ENCODE data around the gene MOV10. TPM values are rescaled to one million over a fixed set of nuclear protein-coding genes. Genes with fewer than 3 reads are reported as not detected.
A peak's percentile ranks its signal among the peaks of the same experiment; 100 is the strongest.

The MOV10 gene
- total and polyA plus RNA-seq, 2 of the 13 experiments (the other 11 are each of a cell fraction or from before 2014, with no cell fraction given): 56.4 to 58.2 TPM

- H3K4me2 ChIP-seq (ENCODE audit: low read depth, low read length): no peak overlapping the region
- FAIRE-seq: no peak
- ChIA-PET CTCF (ENCODE audit: low intra/inter-chr PET ratio, low total read pairs) (no interaction called here), POLR2A (interaction anchor here (1.8 kb wide), 1 partner anchor 9 kb away, joined by 7 read pairs; the partner anchor contains the start of gene MOV10)
- H3K79me2 ChIP-seq (ENCODE audit: insufficient read depth, low read length): no peaks in the 10 kb centered on the region
- H3K4me3 ChIP-seq (replicated peaks in 1 of 3; ENCODE audit: insufficient read depth in 1 of 3, low read depth in 2 of 3, low read length in 3 of 3): no peak overlapping the region
- H3K9me3 ChIP-seq (ENCODE audit: low read length): no peaks in the 10 kb centered on the region
- no peaks in the 10 kb centered on the region for H3K4me1 ChIP-seq (ENCODE audit: insufficient read depth, low read length)
- BruUV-seq (replicated peaks): no TSS peak
- intact Hi-C loops (cut with micrococcal nuclease; ENCODE audit: unreplicated experiment) (no loop called here), in situ Hi-C loops (cut with HindIII; ENCODE audit: extremely low pct_ligation_motif_present, low pct_unique_long_range_greater_than_20kb) (no loop called here)
- no peak overlapping the region for H2AFZ ChIP-seq (ENCODE audit: low read length)
- peaks cover 10 to 83% of the 10 kb centered on the region in 2 experiments for H3K36me3 ChIP-seq (replicated peaks in 1 of 2; ENCODE audit: control insufficient read depth in 1 of 2, insufficient read depth in 2 of 2, low read length in 2 of 2)
- H3K9ac ChIP-seq (ENCODE audit: insufficient read depth, low read depth, low read length): no peak overlapping the region
- TF ChIP-seq UBTF (CRISPR knock-in tag; IDR thresholded peaks at IDR 0.05) (no peak), ZNF121 (CRISPR knock-in tag; IDR thresholded peaks at IDR 0.05) (peak; percentile 41; the same call in 1 of the 2 replicates), HHEX (CRISPR knock-in tag; IDR thresholded peaks at IDR 0.05) (no peak), ZNF451 (CRISPR knock-in tag; IDR thresholded peaks at IDR 0.05) (no peak), EP300 (IDR thresholded peaks at IDR 0.05; ENCODE audit: low read depth in 2 of 2, low read length in 2 of 2) (no peak), EP300 (CRISPR knock-in tag; IDR thresholded peaks at IDR 0.05; ENCODE audit: borderline replicate concordance) (no peak), XRCC5 (optimal IDR thresholded peaks at IDR 0.05; ENCODE audit: low read length) (no peak)
- no peaks in the 10 kb centered on the region for H4K20me1 ChIP-seq (ENCODE audit: insufficient read depth, low read length)
- DNase-seq (ENCODE audit: low spot score): no peak
- no peak overlapping the region for H3K27ac ChIP-seq (ENCODE audit: extremely low read length, insufficient read depth, low read length)
- H3K27me3 ChIP-seq (ENCODE audit: control insufficient read depth in 1 of 2, insufficient read depth in 2 of 2, low read length in 2 of 2): no peaks in the 10 kb centered on the region; a peak in 1 of 5 replicates
- no peak for ATAC-seq
- 98% methylated on average over 3 of the region's 3 CpGs for WGBS (ENCODE audit: low lambda C conversion rate)
These were observed 8.6 kb upstream of the MOV10 start for GRCh38 chr1:112665857-112666256.

GRCh38 chr1:112666946-112667345 is 7.5 kb upstream of the MOV10 start:
- Histone ChIP-seq H3K4me2 (ENCODE audit: low read depth, low read length) (no peak overlapping the region), H4K20me1 (ENCODE audit: insufficient read depth, low read length) (no peaks in the 10 kb centered on the region), H3K4me3 (replicated peaks in 1 of 3; ENCODE audit: insufficient read depth in 1 of 3, low read depth in 2 of 3, low read length in 3 of 3) (no peak overlapping the region), H3K27ac (ENCODE audit: extremely low read length, insufficient read depth, low read length) (no peak overlapping the region), H3K4me1 (ENCODE audit: insufficient read depth, low read length) (no peaks in the 10 kb centered on the region), H2AFZ (ENCODE audit: low read length) (no peak overlapping the region), H3K36me3 (replicated peaks in 1 of 2; ENCODE audit: control insufficient read depth in 1 of 2, insufficient read depth in 2 of 2, low read length in 2 of 2) (peaks cover 5 to 73% of the 10 kb centered on the region in 2 experiments), H3K9ac (ENCODE audit: insufficient read depth, low read depth, low read length) (no peak overlapping the region), H3K9me3 (ENCODE audit: low read length) (no peaks in the 10 kb centered on the region), H3K79me2 (ENCODE audit: insufficient read depth, low read length) (no peaks in the 10 kb centered on the region), H3K27me3 (ENCODE audit: control insufficient read depth in 1 of 2, insufficient read depth in 2 of 2, low read length in 2 of 2) (no peaks in the 10 kb centered on the region)
- no TSS peak for BruUV-seq (replicated peaks)
- ChIA-PET POLR2A (no interaction called here), CTCF (ENCODE audit: low intra/inter-chr PET ratio, low total read pairs) (no interaction called here)
- FAIRE-seq (no peak), ATAC-seq (no peak), DNase-seq (ENCODE audit: low spot score) (no peak)
- in situ Hi-C loops (cut with HindIII; ENCODE audit: extremely low pct_ligation_motif_present, low pct_unique_long_range_greater_than_20kb): no loop called here
- intact Hi-C loops (cut with micrococcal nuclease; ENCODE audit: unreplicated experiment): no loop called here
- WGBS (ENCODE audit: low lambda C conversion rate): 96% methylated on average over 2 of the region's 2 CpGs
- TF ChIP-seq ZNF335 (CRISPR knock-in tag; IDR thresholded peaks at IDR 0.05) (no peak), TRAFD1 (CRISPR knock-in tag; IDR thresholded peaks at IDR 0.05; ENCODE audit: borderline replicate concordance) (no peak), TEAD2 (CRISPR knock-in tag; IDR thresholded peaks at IDR 0.05) (no peak), ZNF343 (CRISPR knock-in tag; IDR thresholded peaks at IDR 0.05) (no peak), ZSCAN20 (CRISPR knock-in tag; IDR thresholded peaks at IDR 0.05; ENCODE audit: borderline replicate concordance) (no peak), RBM39 (IDR thresholded peaks at IDR 0.05; ENCODE audit: low read depth, low read length, poor library complexity, severe bottlenecking) (no peak), FOXP1 (IDR thresholded peaks at IDR 0.05) (no peak), FOXP1 (CRISPR knock-in tag; IDR thresholded peaks at IDR 0.05) (no peak), ZNF672 (CRISPR knock-in tag; IDR thresholded peaks at IDR 0.05) (no peak), MXD1 (CRISPR knock-in tag; IDR thresholded peaks at IDR 0.05) (no peak)
